Activated T-cell treated with anti-CD3 and anti-CD28 coated beads for 4 hours (primary cell): ENCODE results near the gene EIF6.

Experiments used
- DNase-seq: peaks from one replicate; pipeline ENCODE4 v3.0.0-alpha.2; 2020

The EIF6 gene

DNA sequence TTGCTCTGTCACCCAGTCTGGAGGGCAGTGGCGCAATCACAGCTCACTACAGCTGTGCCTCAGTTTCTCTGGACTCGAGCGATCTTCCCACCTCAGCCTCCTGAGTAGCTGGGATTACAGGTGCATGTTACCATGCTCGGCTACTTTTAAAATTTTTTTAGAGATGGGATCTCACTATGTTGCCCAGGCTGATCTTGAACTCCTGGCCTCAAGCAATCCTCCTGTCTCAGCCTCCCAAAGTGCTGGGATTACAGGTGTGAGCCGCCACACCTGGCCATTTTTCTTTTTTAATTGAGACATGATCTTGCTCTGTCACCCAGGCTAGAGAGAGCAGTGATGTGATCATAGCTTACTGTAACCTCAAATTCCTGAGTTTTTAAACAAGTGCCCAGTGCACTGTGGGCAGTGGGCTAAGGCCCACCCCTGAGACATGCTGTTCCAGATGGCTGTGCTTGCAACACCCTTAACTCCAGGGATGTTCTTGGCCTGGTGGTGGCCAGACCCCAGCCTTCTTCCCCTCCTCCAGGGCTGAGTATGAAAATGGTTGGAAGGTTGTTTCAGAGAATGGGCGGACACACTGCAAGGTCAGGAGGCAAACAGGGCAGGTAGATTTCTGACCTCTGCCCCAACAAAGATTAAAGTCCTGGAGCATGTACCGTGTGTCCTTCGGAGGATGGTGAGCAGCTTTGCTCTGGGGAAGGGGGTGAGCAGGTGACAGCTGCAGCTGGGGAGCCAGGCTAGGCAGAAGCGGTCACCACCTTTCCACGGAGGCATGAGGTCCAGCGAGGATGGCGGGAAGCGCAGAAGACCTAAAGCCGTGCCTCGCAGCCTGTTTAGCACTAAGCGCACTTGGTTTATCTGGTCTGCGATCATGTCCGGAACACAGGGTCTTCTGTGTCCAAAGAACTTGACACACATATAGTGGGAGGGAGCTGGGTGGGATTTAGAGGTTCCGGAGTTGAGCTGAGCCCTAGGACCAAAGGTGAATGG lies 9.0 kb upstream of the EIF6 start:
- DNase-seq, result no peak

DNA sequence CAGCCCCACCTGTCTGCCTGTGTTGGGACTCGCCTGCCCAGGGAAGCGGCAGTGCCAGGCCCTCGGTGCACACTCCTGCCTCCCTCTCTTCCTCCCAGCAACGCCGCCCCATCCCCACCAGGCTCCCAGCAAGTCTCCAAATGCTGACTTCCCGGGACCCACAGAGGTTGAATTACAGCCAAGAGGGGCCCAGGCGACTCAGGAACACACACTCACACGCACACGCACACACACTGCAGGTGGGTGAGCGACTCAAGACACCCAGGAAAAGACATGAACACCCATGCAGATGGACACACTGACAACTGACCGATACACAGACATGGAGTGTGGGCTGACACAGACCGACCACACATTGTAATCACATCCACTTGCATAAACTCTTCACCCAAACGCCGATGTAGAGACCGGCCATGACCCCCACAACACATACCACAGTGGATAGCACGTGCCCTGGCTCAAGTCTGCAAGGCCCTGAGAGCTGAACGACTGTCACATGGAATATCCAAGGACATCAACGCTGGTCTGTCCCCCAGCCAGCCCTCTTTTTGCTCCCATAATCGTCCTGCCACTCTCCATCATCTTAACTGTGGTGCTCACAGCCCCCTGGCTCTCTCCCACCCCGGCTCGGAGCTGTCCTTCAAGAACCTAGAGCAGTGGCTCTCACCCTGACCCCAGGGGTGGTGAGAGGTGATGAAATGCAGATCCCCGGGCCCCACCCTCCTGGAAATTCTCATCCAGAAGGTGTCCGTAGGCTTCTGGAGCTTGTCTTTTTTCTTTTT lies 8.1 kb upstream of the EIF6 start:
- no peak for DNase-seq

GRCh38 chr20:35291654-35292503 lies 7.3 kb upstream of the EIF6 start, which contains the start of gene FAM83C:
FAM83C (minus strand) TSS chr20:35292425; CDS start chr20:35292304, 121 bp downstream.
- DNase-seq, result no peak

GRCh38 chr20:35290887-35291417 lies 6.4 kb upstream of the EIF6 start:
- no peak for DNase-seq

DNA sequence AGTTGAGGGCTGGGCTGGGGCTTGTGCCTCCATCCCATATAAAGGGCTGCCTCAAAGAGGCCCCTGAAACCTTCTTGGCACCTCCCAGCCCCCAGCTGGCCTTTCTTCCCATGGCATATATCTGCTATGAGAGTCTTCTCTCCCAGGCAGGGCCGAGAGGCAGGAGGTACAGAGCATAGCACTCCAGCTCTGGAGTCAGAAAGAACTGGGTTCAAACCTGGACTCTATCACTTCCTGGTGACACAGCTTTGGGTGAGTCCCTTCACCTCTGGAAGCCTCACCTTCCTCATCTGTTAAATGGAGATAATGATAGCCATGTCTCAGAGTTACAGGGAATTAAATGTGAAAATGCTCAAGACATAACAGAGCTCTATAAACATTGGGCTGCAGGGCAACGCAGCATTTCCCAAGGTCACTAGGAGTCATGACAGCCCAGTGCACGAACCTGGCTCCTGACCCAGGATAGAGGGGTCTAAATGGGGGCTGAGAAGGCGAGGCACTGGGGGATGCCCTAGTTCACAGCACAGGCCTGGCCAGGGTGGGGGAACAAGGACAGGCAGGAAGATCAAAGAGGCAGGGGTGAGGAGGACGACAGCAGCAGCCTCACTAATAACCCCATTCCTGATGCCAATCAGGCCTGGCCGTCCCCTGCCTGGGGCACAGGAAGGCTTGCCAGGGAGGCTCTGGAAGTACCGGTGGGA lies 5.8 kb upstream of the EIF6 start:
- DNase-seq, result no peak

GRCh38 chr20:35288325-35289060 lies 3.9 kb upstream of the EIF6 start:
- no peak for DNase-seq

DNA sequence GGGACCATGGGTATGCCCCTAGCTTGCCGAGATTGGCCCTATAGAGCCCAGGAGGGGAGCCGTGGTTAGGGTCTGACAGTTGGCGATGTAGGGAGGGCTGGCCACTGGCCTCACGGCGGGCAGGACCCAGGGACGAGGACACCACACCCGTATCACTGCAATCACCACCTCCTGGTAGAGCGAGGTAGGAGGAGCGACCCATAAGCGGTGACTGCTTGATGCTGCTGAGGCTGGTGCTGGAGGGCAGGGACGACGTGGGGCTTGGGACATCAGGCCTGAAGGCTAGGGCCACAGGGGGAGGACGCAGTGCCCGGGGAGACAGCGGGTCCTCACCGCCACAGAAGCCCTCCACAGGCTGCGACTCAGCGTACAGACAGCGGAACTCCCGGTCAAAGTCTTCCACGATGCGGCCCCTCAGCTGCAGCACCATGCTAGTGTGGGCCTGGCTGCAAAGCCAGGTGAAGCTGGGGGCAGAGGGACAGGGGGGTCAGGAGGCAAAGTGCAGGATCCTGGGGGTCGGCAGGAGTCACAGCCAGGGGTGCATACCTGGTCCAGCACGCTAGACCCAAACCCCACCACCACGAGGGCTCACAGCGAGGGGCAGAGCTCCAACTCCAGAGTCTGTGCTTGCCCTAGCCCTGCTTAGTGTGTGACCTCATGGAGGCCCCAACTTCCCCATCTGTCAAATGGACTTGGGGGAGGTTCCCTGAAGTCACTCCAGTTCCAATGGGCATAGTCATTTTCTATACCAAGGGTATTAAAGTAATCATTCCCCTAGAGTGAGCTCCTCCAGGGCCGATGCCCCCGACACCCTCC lies 3.1 kb upstream of the EIF6 start:
- no peak for DNase-seq

DNA sequence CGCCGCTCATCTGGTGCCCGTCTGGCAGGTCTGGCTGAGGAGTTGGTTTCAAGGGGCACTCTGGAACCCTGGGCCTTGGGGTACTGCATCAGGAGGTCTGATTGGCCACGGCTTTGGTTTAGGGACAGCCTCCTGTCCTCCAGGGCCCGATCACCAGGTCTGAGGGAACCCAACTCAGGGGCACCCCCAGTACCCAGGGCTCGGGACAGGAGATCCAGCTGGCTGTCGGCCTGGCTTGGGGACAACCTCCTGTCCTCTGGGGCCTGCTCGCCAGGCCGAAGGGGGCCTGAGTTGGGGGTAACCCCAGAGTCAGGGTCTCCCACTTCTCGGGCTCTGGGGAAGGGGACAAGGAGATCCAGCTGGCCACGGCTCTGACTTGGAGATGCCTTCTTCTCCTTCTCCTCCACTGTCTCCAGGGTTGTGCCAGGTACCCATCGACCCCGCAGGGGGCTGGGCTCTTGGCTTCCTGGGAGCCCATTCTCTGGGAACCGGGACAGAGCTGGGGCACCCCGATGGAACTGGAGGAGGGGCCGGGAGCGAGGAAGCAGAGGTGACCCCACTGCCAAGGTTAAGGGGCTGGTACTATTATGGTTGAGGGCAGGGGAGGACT lies 2.4 kb upstream of the EIF6 start:
- DNase-seq, result no peak

GRCh38 chr20:35286077-35286898 lies 1.7 kb upstream of the EIF6 start:
- no peak for DNase-seq

- no peak for DNase-seq
These were observed 1.2 kb upstream of the EIF6 start for GRCh38 chr20:35285806-35286076.

- DNase-seq, result no peak
These were observed 627 bp upstream of the EIF6 start for GRCh38 chr20:35284992-35285805.

DNA sequence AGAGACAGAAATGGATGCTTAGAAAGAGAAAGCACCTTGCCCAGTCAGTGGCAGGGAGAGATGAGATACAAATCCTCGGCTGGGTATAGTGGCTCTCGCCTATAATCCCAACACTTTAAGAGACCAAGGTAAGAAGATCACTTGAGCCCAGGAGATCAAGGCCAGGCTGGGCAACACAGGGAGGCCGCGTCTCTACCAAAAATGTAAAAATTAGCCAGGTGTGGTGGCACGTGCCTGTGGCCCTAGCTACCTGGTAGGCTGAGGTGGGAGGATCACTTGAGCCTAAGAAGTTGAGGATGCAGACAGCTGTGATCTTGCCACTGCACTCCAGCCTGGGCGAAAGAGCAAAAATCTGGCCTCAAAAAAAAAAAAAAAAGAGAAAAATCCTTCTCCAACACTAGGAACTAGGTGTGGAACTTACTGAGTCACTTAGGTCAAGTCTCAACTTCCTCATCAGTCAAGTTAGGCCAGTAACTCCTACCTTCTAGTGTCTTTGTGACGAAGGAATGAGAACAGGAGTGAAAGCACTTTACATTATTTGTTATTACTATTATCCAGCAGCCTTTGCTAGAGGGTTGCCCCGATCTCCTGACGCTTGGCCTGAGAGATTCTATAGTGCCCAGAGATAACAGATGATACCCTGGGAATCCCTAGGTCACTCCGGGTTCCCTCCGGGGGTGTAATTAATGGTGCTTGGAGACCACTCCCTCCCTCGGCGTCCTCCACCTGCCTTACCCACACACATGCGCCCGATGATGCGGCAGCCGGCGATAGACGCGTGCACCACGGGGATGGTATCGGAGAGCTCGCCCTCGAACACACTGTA lies 918 bp downstream of the EIF6 start:
- peak; percentile 27 for DNase-seq

DNA sequence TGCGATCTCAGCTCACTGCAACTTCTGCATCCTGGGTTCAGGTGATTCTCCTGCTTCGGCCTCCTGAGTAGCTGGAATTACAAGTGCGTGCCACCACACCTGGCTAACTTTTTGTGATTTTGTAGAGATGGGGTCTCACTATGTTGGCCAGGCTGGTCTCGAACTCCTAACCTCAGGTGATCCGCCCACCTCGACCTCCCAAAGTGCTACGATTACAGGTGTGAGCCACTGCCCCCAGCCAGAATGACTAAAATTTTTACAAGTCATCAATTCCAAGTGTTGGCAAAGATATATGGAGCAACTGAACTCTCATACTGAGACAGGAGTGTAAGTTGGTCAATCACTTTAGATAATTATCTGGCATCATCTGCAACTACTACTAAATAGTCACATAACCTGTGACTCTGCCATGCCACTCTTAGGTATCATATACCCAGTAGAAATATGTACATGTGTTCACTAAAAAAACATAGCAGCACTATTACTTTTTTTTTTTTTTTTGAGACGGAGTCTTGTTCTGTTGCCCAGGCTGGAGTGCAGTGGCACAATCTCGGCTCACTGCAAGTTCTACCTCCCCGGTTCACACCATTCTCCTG lies 3.0 kb downstream of the EIF6 start:
- DNase-seq, result no peak

- DNase-seq, result no peak
These were observed 4.0 kb downstream of the EIF6 start for GRCh38 chr20:35280523-35280922.

- no peak for DNase-seq
These were observed 4.9 kb downstream of the EIF6 start for GRCh38 chr20:35279533-35280174.

DNA sequence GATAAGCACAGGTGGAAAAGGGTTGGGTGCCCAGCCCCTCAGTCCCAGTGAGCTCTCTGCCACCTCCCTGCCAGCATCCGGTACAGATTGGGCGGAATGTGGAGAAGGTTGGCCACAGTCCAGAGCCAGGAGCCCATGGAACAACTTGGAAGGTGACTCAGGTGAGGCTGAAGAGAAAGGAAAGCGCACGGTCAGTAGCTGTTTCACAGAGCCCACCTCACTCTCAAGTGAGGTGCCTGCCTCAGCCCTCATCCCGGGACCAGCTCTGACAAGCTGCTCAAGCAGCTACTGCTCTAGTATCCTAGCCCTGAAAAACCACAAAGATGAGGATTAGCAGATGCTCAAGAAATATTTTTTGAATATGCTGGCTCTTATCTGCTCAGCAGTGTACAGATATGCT lies 5.5 kb downstream of the EIF6 start:
- no peak for DNase-seq
